Non-pigmented ciliary epithelial cell (primary cell): ENCODE data around the gene FBXL15.

Experiments used
- DNase-seq: peaks from one replicate; pipeline ENCODE4 v3.0.0-alpha.2; 2010; ENCODE audit warnings: low read depth

The FBXL15 gene

DNA sequence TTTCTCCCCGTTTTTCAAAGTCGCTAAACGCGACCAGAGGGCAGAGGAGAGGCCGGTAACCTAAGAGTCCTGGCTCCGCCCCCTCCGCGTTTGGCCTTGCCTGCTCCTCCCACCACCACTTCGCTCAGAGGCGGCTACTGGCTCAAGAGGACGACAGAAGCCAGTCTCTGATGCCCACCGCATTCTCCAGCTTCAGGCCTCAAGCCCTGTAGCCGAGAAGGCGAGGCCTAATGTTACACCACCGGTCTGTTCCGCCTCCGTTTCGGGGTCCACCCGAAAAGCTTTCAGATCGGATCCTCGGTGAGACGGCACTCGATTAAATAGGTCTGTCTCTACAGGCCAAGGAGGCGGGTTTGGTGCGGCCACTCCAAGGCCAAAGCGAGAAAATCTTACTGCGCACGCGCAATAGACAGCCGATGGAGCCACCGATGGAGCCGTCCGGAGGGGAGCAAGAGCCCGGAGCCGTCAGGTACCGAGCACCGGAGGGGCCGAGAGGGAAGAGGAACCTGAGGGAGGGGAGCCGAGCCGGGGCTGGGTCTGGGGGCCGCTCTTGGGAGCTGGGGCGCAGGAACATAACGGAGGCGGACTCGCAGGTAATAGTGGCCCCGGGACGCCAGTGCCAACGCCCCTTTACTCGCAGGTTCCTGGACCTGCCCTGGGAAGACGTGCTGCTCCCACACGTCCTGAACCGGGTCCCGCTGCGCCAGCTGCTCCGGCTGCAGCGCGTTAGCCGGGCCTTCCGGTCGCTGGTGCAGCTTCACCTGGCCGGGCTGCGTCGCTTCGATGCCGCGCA, at the start of gene FBXL15:
TSS of gene FBXL15 (plus strand) at position 123 of the 793 bp plus-strand sequence. CDS start at position 417, 294 bp downstream.
- peak; percentile 78 for DNase-seq

- DNase-seq = no peak
These were observed 49.3 kb upstream of the FBXL15 start for GRCh38 chr10:102371295-102371694.

DNA sequence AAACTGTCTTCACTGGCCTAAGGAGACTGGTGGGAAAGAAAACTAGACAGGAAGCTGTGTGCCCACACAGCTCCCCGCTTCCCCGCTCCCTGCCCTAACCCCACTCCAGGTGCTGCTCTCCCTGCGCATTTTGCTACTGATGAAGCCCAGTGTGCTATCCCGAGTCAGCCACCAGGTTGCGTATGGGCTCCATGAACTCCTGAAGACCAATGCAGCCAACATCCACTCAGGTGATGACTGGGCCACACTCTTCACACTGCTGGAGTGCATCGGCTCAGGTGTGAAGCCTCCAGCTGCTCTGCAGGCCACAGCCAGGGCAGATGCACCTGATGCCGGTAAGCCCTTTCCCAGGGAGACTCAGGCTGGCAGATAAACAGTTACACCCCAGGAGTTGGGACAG, 45.4 kb upstream of the FBXL15 start:
- DNase-seq = no peak

DNA sequence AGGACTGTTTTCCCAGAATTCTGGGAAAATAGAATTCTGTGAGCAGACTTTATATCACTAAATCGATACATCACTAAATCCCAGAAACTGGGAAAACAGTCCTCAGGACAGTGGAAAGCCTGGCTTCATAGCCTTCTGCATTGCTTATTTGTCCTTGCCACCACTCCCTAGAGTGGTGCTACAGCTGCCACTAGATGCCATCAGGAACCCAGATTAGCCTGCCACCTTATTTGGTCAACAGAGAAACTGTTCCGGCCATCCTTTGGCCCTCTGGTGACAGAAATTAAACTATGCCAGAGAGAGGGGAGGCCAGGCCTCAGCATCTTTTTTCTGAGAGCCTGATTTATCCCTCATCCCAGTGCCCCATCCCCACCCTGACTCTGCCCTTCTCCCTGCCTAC, 44.8 kb upstream of the FBXL15 start:
- DNase-seq = no peak

DNA sequence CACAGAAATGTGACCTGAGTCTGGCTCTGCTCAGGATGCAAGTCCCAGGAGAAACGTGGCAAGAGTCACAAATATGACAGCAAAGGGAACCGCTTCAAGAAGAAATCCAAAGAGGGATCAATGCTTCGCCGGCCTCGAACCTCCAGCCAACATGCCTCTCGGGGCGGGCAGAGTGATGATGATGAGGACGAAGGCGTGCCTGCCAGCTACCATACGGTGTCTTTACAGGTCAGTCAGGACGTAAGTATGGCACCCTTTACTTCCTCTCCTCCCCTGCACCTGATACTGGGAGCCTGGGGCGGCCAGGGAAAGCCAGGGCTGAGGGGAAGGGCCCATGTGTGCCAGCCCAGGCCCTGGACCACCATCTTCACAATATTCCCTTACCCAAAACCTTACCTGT, 43.7 kb upstream of the FBXL15 start:
- no peak for DNase-seq

- DNase-seq = no peak
These were observed 41.3 kb upstream of the FBXL15 start for GRCh38 chr10:102379383-102379782.

DNA sequence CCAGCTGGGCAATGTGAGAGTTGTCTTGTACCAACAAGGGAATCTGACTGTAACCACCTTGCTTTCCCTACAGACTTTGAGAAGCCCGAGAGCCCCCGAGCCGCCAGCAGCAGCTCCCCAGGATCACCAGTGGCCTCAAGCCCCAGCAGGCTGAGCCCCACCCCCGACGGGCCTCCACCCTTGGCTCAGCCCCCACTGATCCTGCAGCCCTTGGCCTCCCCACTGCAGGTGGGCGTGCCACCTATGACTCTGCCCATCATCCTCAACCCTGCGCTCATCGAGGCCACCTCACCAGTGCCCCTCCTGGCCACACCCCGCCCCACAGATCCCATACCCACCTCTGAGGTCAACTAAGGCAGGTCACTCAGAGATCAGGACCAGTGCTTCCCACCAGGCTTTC, 38.7 kb upstream of the FBXL15 start:
- DNase-seq = no peak

DNA sequence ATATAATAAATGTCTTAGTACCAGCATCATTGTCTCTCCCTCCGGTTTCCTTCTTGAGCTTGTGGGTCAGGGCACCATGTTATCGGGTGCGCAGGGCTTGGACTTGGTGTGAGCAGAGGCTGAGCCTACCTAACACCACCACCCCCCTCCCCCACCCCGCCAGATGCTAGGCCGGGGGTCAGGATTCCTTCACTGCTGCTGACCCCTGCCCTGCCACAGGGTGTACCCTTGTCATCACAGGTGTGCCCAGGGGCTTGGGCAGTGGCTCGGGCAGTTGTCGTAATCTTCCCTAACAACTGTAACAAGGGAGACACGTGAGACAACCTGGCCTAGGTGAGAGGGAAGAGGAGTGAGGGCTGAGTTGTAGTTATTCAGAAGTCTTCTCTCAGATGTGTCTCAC, 37.8 kb upstream of the FBXL15 start:
- DNase-seq = no peak

GRCh38 chr10:102384053-102384452, 36.6 kb upstream of the FBXL15 start:
- DNase-seq = no peak

DNA sequence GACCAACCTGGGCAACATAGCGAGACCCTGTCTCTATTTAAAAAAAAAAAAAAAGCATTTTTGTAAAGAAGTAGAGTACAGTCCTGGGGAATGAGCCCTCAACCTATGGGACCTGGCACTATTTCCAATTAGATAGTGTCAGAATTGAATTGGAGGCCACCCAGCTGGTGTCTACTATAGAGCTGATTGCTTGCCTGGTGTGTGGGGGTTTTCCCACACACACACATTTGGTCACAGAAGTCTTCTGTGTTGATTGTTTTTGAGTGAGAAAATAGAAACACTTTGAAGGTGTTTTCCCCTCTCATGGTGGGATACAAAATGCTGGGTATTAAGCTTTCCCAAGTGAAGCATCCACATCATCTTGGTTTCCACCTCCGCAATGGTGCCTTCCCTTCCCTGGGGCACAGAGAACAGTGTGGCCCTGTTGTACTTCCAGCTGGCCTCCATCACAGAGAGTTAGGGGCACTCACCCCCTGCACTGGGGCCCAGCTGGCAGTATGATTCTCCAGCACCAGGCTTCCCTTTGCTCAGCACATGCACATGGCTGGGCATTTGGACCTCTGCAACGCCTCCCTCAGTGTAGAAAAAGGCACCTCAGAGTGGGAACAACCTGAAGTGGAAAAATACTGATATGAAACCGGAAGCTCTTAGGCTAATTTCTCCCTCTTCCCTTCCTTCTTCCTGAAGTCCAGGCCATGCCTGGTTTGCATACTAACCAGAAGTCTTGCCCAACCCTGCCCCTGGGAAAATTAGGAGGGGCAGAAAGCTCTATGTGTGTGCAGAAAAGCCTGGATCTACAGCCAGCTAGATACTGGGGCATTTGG, 35.8 kb upstream of the FBXL15 start:
- DNase-seq = no peak

GRCh38 chr10:102389894-102390293, 30.7 kb upstream of the FBXL15 start:
- DNase-seq = no peak

GRCh38 chr10:102392306-102392705, 28.3 kb upstream of the FBXL15 start:
- no peak for DNase-seq

GRCh38 chr10:102393411-102394078, 27.1 kb upstream of the FBXL15 start:
- DNase-seq = no peak

GRCh38 chr10:102394079-102394800, 26.4 kb upstream of the FBXL15 start:
- DNase-seq = peak; percentile 67

DNA sequence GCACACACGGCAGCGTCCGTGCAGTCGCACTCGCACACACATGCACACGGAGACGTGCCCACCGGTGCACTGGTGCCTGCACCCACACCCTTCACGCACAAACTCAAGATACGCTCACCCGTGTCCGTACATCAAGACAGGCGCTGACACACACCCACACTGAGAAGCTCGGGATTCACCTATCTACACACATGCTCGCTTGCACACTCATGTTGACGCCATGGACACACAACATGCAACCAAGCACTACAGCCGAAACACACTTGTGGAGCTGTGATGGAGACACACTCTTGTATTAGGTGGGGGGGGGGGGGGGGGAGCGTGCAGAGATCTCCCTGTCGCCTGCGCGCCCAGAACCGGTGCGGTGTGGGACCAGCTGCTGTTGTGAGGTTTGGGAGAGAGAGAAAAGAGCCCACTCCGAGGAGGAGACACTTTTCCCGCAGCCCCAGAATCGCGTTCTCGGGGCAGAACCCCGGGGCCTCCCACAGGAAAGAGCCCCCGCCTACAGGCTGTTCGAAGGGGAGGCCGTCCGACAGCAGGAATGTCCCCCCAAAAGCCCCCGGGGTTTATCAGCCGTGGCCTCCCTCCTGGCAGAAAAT, 25.7 kb upstream of the FBXL15 start:
- no peak for DNase-seq

GRCh38 chr10:102395400-102396316, 25.0 kb upstream of the FBXL15 start, which contains the start of gene NFKB2:
Gene NFKB2, plus strand, starts transcription at chr10:102395705. Its CDS starts 255 bp downstream, at chr10:102395960.
- DNase-seq = no peak

DNA sequence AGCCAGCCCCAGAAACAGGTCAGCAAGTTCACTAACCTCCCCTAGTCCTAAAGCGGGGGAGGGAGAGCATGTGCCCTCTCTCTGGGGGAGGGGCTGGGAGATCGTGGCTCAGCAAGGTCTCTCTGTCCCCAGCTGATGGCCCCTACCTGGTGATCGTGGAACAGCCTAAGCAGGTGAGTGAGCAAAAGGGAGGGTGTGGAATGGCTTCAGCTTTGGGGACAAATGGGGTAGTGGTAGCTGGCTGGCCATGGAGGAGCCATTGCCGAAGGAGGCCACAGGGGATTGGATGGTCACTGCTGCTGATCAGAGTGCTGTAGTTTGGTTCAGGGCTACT, 24.4 kb upstream of the FBXL15 start:
- no peak for DNase-seq

DNA sequence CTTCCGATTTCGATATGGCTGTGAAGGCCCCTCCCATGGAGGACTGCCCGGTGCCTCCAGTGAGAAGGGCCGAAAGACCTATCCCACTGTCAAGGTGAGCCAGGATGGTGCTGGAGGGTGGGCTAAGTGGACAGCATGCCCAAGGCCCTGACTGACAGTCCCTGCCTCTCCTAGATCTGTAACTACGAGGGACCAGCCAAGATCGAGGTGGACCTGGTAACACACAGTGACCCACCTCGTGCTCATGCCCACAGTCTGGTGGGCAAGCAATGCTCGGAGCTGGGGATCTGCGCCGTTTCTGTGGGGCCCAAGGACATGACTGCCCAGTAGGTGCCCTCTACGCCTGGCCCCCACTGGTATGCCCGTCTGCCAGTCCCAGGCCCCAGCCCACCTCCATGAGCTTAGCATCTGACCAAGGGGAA, 23.9 kb upstream of the FBXL15 start:
- DNase-seq = no peak

- DNase-seq = no peak
These were observed 23.1 kb upstream of the FBXL15 start for GRCh38 chr10:102397222-102398171.
